GM12865 (cell line): Measurements from ENCODE around the gene LINS1.

Experiments
- DNase-seq: peaks from one replicate; pipeline ENCODE4 v3.0.0; 2010; ENCODE audit warnings: low read depth
- H3K4me3 ChIP-seq: 2 replicates; pipeline ENCODE4 v1.5.1; 2011; ENCODE audit warnings: mild to moderate bottlenecking, low read depth, low read length, control low read depth
- TF ChIP-seq, protein P1 (sequence below): IDR thresholded peaks from 2 replicates; pipeline ENCODE4 v1.5.1; 2011; ENCODE audit warnings: low read length, control low read depth, low read depth, inconsistent platforms; ENCODE audit not compliant: insufficient read depth; ENCODE audit errors: missing control alignments

The LINS1 gene, protein sequence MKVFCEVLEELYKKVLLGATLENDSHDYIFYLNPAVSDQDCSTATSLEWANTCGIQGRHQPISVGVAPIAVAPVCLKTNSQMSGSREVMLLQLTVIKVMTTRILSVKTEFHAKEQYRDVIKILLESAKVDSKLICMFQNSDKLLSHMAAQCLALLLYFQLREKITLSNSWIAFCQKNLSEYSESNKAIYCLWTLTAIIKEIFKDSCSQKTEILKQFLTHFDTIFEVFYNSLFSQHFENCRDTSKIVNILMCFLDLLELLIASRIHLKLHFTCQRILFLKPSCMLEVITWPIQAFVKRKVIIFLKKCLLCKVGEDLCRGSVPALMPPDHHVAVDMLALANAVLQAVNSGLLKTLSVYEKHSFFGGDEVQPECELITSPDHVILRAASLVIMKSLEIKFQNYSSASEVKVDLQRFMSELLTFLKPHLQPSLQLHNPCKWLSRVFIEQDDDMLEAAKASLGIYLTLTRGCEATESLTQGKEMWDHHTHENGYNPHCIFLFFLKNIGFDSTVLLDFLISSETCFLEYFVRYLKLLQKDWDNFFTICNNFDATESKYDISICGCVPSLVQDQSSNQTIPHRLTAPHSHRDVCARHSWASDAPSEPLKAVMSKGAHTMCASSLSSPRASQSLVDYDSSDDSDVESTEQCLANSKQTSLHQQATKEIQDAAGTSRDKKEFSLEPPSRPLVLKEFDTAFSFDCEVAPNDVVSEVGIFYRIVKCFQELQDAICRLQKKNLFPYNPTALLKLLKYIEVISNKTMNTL

DNA sequence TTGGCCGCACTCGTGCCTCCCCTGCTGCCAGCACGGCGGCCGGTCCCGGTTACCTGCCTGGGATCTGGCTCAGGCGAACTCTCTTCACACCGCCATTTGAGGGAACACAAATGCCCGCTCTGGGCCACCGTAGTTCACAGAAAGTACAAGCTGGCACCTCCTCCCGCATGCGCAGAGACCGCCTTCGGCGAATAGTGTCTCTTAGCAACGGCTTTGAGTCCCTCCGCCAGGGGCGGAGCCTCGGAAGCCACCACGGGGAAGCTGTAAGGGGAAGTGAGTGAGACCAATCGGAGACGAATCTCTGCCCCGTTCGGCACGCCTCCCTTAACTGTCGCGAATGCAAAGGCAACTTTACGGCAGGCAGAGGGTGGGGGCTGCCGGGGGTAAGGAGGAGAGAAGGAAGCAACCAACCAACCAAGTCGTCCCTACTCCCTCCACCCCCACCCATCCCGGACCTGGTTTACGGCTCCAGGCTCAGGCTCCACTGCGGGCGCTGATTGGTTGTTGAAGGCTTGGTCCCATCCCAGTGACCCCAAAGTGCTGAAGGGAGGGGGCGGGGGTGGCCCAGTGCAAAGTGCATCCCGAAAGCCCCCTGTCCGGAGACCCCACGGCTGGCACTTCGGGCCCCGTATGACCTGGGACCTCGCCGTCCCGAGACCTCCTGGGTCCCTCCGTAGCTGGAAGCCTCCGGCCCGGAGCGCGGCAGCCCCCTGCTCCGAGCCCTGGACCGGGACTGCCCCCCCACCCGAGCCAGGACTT, at the start of gene LINS1, which contains the start of gene ASB7:
TSS of gene LINS1 (minus strand) at position 121 of the 759 bp plus-strand sequence. CDS start 21,342 bp downstream, outside the sequence.
TSS of gene ASB7 (plus strand) at position 526 of the 759 bp plus-strand sequence. CDS start 9,628 bp downstream, outside the sequence.
- DNase-seq: peak; percentile 100
- TF ChIP-seq, protein P1, sequence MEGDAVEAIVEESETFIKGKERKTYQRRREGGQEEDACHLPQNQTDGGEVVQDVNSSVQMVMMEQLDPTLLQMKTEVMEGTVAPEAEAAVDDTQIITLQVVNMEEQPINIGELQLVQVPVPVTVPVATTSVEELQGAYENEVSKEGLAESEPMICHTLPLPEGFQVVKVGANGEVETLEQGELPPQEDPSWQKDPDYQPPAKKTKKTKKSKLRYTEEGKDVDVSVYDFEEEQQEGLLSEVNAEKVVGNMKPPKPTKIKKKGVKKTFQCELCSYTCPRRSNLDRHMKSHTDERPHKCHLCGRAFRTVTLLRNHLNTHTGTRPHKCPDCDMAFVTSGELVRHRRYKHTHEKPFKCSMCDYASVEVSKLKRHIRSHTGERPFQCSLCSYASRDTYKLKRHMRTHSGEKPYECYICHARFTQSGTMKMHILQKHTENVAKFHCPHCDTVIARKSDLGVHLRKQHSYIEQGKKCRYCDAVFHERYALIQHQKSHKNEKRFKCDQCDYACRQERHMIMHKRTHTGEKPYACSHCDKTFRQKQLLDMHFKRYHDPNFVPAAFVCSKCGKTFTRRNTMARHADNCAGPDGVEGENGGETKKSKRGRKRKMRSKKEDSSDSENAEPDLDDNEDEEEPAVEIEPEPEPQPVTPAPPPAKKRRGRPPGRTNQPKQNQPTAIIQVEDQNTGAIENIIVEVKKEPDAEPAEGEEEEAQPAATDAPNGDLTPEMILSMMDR: no peak
- H3K4me3 ChIP-seq: peak within 1 kb of the TSS; percentile 94

DNA sequence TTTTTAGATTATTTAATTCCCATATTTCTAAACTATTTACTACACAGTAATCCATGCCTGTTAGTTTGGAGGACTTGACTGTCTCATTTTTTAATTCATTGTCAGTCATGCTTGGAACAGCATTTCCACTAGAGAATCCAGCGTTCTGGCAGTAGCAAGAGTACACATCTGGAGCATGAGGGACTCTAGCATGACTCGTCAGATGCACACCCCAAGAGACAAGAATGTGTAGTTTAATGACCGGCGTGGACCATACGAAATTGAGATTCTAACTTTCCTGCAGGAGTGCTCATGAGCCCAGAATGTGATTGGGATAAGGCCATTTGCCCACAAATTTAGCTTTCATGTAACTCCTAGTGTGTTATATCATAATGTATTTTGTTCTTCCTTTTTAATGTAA, 49.3 kb upstream of the LINS1 start:
- no peak for DNase-seq
- H3K4me3 ChIP-seq: no peak overlapping the region
- TF ChIP-seq, protein P1: no peak

DNA sequence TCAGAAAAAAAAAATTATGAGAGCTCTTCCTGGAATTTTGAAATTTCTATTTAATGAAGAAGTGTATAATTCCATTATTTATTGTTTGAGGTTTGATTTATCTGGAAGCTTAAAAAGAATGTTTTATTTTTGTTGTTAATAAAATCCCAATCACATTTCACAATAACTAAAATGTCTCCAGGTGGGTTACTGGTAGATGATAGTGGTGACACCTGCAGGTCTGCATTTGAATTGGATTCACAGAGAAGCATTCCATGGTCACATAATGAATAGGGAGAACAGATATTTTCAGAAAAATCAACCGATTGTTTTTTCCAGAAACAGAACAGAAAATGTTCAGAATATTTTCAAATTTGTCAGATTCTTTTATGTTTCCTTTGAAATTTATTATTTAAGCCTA, 48.7 kb upstream of the LINS1 start:
- TF ChIP-seq, protein P1: no peak
- DNase-seq: no peak
- H3K4me3 ChIP-seq: no peak overlapping the region

DNA sequence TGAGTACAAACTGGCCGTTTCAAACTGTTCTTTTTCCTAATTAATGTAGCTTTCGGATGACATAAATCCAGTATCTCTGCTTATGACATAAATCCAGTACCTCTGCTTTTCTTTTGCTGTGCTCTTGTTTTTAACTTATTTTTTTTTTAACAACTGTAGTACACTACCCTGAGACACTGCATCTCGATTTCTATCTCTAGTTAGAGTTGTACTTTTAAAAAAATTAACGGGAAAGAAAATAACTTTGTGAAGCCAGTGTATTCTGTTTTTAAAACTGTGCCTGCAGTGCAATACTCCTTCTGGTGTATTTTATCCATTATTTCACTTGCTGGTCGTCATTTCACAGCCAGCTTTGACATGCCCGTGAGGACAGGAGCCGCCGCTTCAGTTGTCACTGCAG, 47.0 kb upstream of the LINS1 start:
- no peak overlapping the region for H3K4me3 ChIP-seq
- TF ChIP-seq, protein P1: no peak
- DNase-seq: no peak

DNA sequence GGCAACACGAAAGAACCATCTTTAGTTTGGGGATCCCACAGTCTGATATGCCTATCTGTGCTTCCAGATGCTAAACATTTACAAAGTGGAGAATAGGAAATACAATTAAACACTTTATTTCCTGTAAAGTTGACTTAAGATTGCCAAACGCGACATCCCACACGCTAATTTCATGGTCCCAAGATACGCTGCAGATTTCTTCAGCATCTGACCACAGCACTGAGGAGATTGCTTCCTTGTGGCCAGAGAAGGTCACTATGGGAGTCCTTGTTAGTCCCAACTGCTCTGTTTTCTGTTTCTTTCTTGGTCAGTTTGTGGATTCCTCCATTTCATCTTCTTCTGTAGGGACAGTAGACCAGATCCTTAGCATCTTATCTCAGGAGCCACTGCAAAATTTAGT, 43.7 kb upstream of the LINS1 start:
- DNase-seq: no peak
- TF ChIP-seq, protein P1: no peak
- no peak overlapping the region for H3K4me3 ChIP-seq

DNA sequence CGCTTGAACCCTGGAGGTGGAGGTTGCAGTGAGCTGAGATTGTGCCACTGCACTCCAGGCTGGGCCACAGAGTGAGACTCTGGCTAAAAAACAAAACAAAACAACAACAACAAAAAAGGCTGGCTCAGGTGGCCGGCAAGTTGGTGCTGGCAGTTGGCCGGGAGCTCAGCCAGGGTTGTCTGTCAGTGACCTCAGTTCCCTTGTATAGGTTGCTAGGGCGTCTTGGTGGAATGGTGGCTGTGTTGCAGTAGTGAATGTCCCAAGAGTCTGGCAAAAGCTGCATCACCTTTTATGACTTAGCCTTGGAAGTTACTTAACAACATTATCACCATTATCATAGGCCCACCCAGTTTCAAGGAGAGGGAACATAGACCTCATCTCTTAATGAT, 41.0 kb upstream of the LINS1 start:
- DNase-seq: no peak
- H3K4me3 ChIP-seq: no peak overlapping the region
- TF ChIP-seq, protein P1: no peak
